Measurements from ENCODE around the gene CLEC4A.
A peak's percentile ranks its signal among the peaks of the same experiment; 100 is the strongest.
"Not testable (repeated sequence)": the region's sequence is repeated elsewhere in the genome, so short reads cannot be mapped to it uniquely, and the experiment has no call there.

CLEC4A gene

DNA sequence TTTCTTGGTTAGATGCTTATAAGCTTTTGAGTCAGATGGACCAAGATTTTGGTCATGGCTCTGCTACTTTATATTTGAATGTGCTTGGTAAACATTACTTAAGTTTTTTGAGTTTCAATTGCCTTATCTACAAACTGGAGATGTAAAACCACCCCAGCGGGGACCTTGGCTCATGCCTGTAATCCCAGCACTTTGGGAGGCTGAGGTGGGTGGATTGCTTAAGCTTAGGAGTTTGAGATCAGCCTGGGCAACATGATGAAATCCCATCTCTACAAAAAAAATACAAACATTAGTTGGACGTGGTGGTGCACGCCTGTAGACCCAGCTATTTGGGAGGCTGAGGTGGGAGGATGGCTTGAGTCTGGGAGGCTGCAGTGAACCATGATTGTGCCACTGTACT, 30.1 kb upstream of the CLEC4A start:
- TF ChIP-seq, protein P1, sequence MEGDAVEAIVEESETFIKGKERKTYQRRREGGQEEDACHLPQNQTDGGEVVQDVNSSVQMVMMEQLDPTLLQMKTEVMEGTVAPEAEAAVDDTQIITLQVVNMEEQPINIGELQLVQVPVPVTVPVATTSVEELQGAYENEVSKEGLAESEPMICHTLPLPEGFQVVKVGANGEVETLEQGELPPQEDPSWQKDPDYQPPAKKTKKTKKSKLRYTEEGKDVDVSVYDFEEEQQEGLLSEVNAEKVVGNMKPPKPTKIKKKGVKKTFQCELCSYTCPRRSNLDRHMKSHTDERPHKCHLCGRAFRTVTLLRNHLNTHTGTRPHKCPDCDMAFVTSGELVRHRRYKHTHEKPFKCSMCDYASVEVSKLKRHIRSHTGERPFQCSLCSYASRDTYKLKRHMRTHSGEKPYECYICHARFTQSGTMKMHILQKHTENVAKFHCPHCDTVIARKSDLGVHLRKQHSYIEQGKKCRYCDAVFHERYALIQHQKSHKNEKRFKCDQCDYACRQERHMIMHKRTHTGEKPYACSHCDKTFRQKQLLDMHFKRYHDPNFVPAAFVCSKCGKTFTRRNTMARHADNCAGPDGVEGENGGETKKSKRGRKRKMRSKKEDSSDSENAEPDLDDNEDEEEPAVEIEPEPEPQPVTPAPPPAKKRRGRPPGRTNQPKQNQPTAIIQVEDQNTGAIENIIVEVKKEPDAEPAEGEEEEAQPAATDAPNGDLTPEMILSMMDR (IDR thresholded peaks at IDR 0.05; ENCODE audit: low read depth, low read length): no peak
- H3K4me3 ChIP-seq (replicated peaks in 1 of 2; ENCODE audit: low read depth in 2 of 2, low read length in 2 of 2): no peak overlapping the region
- DNase-seq (ENCODE audit: low read depth in 2 of 2): no peak

DNA sequence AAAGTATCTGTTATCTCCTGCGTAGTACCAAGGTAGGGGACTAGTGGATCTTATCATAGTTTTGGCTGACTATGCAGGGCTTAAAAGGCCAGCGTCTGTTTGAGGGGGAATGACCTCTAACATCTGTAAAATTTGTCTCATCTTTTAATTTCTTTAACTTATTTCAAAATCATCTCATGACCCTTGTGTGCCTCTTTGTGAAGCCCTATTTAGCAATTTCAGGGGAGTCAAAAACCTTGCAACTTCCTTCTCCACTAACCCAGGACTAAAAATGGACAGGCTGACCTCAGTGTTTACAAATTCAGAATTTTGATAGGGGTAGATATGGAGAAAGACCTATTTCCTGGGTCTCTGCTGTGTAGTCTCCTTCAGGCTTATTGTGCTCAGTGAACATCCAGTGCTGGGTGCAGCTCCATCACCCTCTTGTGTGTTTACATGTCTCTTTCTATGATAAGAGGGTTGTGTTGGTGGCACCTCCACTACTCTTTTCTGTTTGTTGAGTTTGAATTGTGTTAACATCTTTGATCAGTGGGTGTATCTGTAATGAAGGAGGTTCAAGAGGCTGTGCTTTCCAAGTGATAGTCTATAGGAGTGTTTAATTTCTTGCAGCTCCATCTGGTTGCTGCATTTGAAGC, 27.0 kb upstream of the CLEC4A start:
- TF ChIP-seq, protein P1 (IDR thresholded peaks at IDR 0.05; ENCODE audit: low read depth, low read length): no peak
- no peak overlapping the region for H3K4me3 ChIP-seq (replicated peaks in 1 of 2; ENCODE audit: low read depth in 2 of 2, low read length in 2 of 2)
- no peak for DNase-seq (ENCODE audit: low read depth in 2 of 2)

DNA sequence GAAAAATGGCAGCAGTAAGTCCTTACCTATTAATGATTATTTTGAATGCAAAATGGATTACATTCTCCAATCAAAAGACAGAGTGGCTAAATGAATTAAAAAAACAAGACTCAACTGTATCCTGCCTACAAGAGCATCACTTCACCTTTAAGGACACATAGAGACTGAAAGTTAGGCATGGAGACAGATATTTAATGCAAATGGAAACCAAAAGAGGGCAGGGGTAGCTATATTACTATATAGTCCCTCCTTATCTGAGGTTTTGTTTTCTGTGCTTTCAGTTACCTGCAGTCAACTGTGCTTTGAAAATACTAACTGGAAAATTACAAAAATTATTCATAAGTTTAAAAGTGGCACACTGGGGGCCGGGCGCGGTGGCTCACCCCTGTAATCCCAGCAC, 24.2 kb upstream of the CLEC4A start:
- DNase-seq (ENCODE audit: low read depth in 2 of 2): no peak
- no peak overlapping the region for H3K4me3 ChIP-seq (replicated peaks in 1 of 2; ENCODE audit: low read depth in 2 of 2, low read length in 2 of 2)
- TF ChIP-seq, protein P1 (IDR thresholded peaks at IDR 0.05; ENCODE audit: low read depth, low read length): no peak

GRCh38 chr12:8108808-8109398, 14.5 kb upstream of the CLEC4A start:
- TF ChIP-seq, protein P1 (IDR thresholded peaks at IDR 0.05; ENCODE audit: low read depth, low read length): peak; percentile 92
- no peak overlapping the region for H3K4me3 ChIP-seq (replicated peaks in 1 of 2; ENCODE audit: low read depth in 2 of 2, low read length in 2 of 2)
- peak; percentile 85 to 88 for DNase-seq (ENCODE audit: low read depth in 2 of 2)

GRCh38 chr12:8113117-8113516, 10.3 kb upstream of the CLEC4A start:
- not testable (repeated sequence) for DNase-seq (ENCODE audit: low read depth in 2 of 2); H3K4me3 ChIP-seq (replicated peaks in 1 of 2; ENCODE audit: low read depth in 2 of 2, low read length in 2 of 2)

- no peak overlapping the region for H3K4me3 ChIP-seq (replicated peaks in 1 of 2; ENCODE audit: low read depth in 2 of 2, low read length in 2 of 2)
- TF ChIP-seq, protein P1 (IDR thresholded peaks at IDR 0.05; ENCODE audit: low read depth, low read length): no peak
- no peak for DNase-seq (ENCODE audit: low read depth in 2 of 2)
Measured at GRCh38 chr12:8120072-8120713, 3.2 kb upstream of the CLEC4A start.

- no peak overlapping the region for H3K4me3 ChIP-seq (replicated peaks in 1 of 2; ENCODE audit: low read depth in 2 of 2, low read length in 2 of 2)
- TF ChIP-seq, protein P1 (IDR thresholded peaks at IDR 0.05; ENCODE audit: low read depth, low read length): no peak
- DNase-seq (ENCODE audit: low read depth in 2 of 2): no peak
Measured at GRCh38 chr12:8127138-8127537, 3.7 kb downstream of the CLEC4A start.

- not testable (repeated sequence) for DNase-seq (ENCODE audit: low read depth in 2 of 2); H3K4me3 ChIP-seq (replicated peaks in 1 of 2; ENCODE audit: low read depth in 2 of 2, low read length in 2 of 2)
Measured at GRCh38 chr12:8133636-8134397, 10.4 kb downstream of the CLEC4A start.

DNA sequence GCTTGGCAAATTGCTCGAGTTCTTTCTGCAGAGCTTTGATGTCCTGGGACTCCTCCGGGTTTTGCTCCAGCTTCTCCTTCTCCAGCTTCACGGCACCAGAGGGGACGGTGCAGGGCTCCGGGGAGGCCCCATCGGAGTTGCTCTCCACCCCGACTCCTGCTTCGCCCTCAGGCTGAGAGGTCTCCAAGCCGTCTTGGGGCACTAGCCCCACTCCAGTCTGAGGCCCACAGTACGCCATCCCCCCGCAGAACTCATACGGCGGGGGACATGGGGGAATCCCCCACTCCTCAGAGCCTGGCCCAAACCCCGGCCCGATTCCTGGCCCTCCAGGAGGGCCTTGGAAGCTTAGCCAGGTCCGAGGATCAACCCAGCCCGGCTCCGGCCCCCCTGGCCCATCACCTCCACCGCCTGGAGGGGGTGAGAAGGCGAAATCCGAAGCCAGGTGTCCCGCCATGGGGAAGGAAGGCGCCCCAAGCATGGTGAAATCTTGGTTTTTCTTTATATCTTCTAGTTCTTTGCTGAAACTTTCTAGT, 11.0 kb downstream of the CLEC4A start:
- not testable (repeated sequence) for H3K4me3 ChIP-seq (replicated peaks in 1 of 2; ENCODE audit: low read depth in 2 of 2, low read length in 2 of 2); DNase-seq (ENCODE audit: low read depth in 2 of 2)

DNA sequence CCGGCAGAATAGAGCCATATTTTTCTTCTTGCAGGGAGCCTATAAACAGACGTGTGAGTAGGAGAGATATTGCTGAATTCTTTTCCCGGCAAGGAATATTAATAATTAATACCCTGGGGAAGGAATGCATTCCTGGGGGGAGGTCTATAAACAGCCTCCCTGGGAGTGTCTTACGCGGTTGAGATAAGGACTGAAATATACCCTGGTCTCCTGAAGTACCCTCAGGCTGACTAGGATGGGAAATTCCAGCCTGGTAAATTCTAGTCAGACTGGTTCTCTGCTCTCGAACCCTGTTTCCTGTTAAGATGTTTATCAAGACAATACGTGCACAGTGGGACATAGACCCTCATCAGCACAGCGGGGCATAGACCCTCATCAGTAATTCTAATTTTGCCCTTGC, 18.2 kb downstream of the CLEC4A start:
- not testable (repeated sequence) for H3K4me3 ChIP-seq (replicated peaks in 1 of 2; ENCODE audit: low read depth in 2 of 2, low read length in 2 of 2); DNase-seq (ENCODE audit: low read depth in 2 of 2)

Data from cardiac fibroblast (primary cell).